Stimulated activated CD4-positive, alpha-beta T cell treated with anti-CD3 and anti-CD28 coated beads, Interleukin-2, amount 100 ng/mL, for 4 hours (primary cell): ENCODE results near the gene PRADC1.
"Not testable (repeated sequence)": the region's sequence is repeated elsewhere in the genome, so short reads cannot be mapped to it uniquely, and the experiment has no call there.

Experiments used
- DNase-seq: peaks from one replicate; pipeline ENCODE4 v3.0.0-alpha.2; 2020; ENCODE audit warnings: low read depth

The PRADC1 gene

DNA sequence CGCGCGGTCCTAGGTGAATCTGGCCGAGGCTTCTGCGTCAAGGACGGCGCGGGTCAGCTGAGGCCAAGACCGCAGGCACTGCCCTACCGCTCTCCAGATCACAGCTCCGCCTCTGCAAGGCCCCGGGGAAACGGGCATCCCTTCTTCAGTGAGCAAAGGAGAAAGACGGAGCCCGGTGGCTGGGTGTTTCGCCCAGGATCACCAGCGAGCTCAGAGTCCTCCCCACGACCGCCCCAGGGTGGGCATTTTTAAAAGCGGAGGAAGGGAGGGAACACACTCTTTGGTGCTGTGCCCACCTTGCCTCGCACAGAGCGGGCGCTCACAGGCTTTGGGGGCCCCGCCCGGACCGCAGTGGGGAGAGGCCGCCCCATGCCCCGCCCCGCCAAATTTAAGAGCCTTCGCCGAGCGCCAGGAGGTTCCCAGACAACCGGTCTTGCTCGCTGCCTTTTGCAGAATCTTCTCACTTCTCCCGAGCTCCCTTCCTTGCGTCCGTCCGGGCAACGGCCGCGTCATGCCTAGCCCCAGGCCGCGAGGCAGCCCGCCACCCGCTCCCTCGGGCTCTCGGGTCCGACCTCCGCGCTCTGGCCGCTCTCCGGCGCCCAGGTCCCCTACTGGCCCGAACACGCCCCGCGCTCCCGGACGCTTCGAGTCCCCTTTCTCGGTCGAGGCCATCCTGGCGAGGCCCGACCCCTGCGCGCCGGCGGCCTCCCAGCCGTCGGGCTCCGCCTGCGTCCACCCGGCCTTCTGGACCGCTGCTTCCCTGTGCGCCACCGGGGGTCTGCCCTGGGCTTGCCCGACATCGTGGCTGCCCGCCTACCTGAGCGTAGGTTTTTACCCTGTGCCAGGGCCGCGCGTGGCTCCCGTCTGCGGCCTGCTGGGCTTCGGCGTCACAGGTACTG lies 30.6 kb downstream of the PRADC1 start, which contains the start of gene NOTO:
TSS of gene NOTO (plus strand) at position 419 of the 899 bp plus-strand sequence. CDS start at position 512, 93 bp downstream.
- DNase-seq, result no peak

- not testable (repeated sequence) for DNase-seq
These were observed 32.8 kb downstream of the PRADC1 start for GRCh38 chr2:73200281-73200680.

DNA sequence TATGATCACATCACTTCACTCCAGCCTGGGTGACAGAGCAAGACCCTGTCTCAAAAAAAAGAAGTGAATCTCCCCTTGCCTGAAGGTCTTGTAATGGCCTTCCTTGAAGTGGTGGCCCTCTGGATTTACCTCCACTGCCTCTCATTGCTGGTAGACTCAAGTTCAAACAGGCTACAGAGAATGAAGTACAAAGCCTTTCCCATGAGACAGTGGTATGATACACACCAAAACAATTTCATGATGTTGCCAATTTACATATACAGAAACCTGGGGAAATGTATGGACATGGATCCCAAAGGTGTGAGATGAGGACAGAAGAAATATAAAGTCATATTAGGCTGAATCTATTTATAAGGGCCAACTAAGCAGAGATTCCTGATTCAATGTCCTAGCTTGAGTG lies 35.5 kb downstream of the PRADC1 start:
- no peak for DNase-seq

- DNase-seq, result no peak
These were observed 45.5 kb downstream of the PRADC1 start for GRCh38 chr2:73187549-73187948.

- DNase-seq, result no peak
These were observed 47.1 kb downstream of the PRADC1 start for GRCh38 chr2:73185965-73186364.
